ENCODE measurements around the gene PIK3C2A. TPM values are rescaled to one million over a fixed set of nuclear protein-coding genes. Genes with fewer than 3 reads are reported as not detected.

PIK3C2A gene
- total RNA-seq, 1 donor from 2014 or later = 56.6 TPM

DNA sequence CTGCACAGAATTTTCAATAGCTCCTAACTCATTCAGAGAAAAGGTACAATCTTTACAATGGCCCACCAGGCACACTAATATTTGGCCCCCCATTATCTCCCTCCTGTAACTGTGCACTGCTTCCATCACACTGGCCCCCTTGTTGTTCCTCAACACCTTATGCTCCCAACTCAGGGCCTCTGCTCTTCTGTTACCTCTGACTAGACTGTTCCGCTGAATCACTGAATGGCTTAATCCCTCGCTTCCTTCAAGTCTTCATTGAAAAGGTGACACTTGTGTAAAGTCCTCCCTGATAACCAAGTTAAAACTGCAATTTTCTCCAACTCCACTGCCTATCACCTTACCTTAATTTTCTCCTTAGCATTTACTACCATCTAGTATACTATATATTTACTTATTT is 21.8 kb downstream of the PIK3C2A start:
- intact Hi-C loops (cut with DNase I) = no loop called here
- Histone ChIP-seq H3K4me1 (peaks cover 0 to 2% of the 10 kb centered on the region in 2 donors), H3K27ac (no peak overlapping the region), H3K27me3 (no peaks in the 10 kb centered on the region), H3K36me3 (peaks cover 3 to 16% of the 10 kb centered on the region in 2 donors), H3K9me3 (no peaks in the 10 kb centered on the region), H3K4me3 (no peak overlapping the region)
- DNase-seq (ENCODE audit: low spot score in 2 of 2) = no peak
- TF ChIP-seq, protein P1, sequence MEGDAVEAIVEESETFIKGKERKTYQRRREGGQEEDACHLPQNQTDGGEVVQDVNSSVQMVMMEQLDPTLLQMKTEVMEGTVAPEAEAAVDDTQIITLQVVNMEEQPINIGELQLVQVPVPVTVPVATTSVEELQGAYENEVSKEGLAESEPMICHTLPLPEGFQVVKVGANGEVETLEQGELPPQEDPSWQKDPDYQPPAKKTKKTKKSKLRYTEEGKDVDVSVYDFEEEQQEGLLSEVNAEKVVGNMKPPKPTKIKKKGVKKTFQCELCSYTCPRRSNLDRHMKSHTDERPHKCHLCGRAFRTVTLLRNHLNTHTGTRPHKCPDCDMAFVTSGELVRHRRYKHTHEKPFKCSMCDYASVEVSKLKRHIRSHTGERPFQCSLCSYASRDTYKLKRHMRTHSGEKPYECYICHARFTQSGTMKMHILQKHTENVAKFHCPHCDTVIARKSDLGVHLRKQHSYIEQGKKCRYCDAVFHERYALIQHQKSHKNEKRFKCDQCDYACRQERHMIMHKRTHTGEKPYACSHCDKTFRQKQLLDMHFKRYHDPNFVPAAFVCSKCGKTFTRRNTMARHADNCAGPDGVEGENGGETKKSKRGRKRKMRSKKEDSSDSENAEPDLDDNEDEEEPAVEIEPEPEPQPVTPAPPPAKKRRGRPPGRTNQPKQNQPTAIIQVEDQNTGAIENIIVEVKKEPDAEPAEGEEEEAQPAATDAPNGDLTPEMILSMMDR (IDR thresholded peaks at IDR 0.05) = no peak

DNA sequence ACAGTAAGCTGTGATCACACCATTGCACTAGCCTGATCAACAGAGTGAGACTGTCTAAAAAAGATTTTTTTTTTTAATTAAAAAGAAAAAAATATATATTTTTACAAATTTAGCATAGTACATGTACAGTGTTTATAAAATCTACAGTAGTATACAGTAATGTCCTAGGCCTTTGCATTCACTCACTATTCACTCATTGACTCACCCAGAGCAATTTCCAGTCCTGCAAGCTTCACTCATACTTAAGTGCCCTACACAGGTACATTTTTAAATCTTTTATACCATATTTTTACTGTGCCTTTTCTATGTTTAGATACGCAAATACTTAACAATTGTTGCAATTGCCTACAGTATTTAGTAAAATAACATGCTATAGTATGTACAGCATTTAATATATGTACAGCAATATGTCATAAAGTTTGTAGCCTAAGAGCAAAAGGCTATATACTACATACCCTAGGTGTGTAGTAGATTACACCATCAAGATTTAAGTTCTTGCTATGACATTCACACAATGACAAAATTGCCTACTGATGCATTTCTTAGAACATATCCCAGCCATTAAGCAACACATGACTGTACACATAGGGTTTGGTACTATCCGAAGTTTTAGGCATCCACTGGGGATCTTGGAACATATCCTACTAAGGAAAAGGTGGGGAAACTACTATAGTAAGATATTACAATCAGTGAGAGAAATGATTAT is 22.8 kb downstream of the PIK3C2A start:
- Histone ChIP-seq H3K4me1 (peaks cover 0 to 2% of the 10 kb centered on the region in 2 donors), H3K4me3 (no peak overlapping the region), H3K27ac (no peak overlapping the region), H3K9me3 (no peaks in the 10 kb centered on the region), H3K27me3 (no peaks in the 10 kb centered on the region), H3K36me3 (peaks cover 3 to 14% of the 10 kb centered on the region in 2 donors)
- intact Hi-C loops (cut with DNase I) = no loop called here
- TF ChIP-seq, protein P1 (IDR thresholded peaks at IDR 0.05) = no peak
- no peak for DNase-seq (ENCODE audit: low spot score in 2 of 2)

DNA sequence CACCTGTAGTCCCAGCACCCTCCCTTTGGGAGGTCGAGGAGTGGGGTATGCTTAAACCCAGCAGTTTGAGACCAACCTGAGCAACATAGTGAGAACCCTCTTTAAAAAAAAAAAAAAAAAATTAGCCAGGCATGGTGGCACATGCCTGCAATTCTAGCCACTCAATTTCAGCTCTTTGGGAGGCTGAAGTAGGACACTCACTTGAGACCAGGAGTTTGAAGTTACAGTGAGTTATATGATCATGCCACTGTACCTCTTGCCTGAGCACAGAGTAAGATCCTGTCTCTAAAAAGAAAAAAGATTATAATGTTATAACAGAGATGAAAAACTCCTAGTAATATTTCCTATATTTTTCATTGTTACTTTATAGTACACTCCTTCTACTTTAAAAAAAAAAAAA is 23.9 kb downstream of the PIK3C2A start:
- no peak overlapping the region for H3K4me3 ChIP-seq
- intact Hi-C loops (cut with DNase I) = no loop called here
- TF ChIP-seq, protein P1 (IDR thresholded peaks at IDR 0.05) = no peak
- no peaks in the 10 kb centered on the region for H3K27me3 ChIP-seq
- no peak for DNase-seq (ENCODE audit: low spot score in 2 of 2)
- H3K9me3 ChIP-seq = no peaks in the 10 kb centered on the region
- no peak overlapping the region for H3K27ac ChIP-seq
- H3K36me3 ChIP-seq = peaks cover 3 to 15% of the 10 kb centered on the region in 2 donors
- peaks cover 0 to 2% of the 10 kb centered on the region in 2 donors for H3K4me1 ChIP-seq

DNA sequence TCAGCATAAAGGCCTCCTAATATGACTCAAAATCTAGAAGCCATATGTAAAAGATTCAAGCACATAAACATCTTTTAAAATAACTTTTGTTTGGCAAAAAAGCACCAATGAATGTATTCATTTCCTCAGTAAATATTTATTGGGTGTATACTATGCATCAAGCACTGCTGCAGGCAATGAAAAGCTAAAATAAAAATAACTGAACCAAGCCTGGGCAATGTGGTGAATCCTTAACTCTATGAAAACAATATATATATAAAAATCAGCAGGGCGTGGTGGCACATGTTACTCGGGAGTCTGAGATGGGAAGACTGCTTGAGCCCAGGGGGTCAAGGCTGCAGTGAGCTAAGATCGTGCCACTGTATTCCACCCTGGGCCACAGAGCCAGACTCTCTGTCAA is 27.8 kb downstream of the PIK3C2A start:
- Histone ChIP-seq H3K4me3 (no peak overlapping the region), H3K27ac (no peak overlapping the region), H3K4me1 (no peaks in the 10 kb centered on the region), H3K9me3 (no peaks in the 10 kb centered on the region), H3K36me3 (peaks cover 3 to 15% of the 10 kb centered on the region in 2 donors), H3K27me3 (no peaks in the 10 kb centered on the region)
- no peak for DNase-seq (ENCODE audit: low spot score in 2 of 2)
- TF ChIP-seq, protein P1 (IDR thresholded peaks at IDR 0.05) = no peak
- intact Hi-C loops (cut with DNase I) = no loop called here

DNA sequence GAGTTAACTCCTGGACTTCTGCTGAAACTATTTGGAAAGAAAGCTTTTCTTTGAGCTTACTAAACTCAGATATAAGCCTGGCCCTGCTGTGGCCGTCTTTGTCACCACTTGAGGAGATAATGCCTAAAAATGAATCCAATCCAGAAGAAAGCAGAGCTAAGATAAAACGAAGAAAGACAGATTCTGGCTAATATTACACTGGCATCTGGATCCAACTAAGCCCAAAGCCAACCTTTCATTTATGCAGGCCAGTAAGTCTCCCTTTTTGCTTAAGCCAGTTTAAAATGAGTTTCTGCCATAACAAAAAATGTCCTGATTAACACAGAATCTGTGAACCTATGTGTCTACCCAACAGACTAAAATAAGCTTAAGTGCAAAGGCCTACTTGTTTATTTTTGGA is 34.5 kb downstream of the PIK3C2A start:
- Histone ChIP-seq H3K9me3 (no peaks in the 10 kb centered on the region), H3K4me1 (peaks cover 3 to 5% of the 10 kb centered on the region in 2 donors), H3K4me3 (no peak overlapping the region), H3K27ac (peak overlapping the region in 1 of 2 donors; percentile 2), H3K27me3 (no peaks in the 10 kb centered on the region), H3K36me3 (peaks cover 3 to 10% of the 10 kb centered on the region in 2 donors)
- no peak for DNase-seq (ENCODE audit: low spot score in 2 of 2)
- TF ChIP-seq, protein P1 (IDR thresholded peaks at IDR 0.05) = no peak
- intact Hi-C loops (cut with DNase I) = loop anchor here (5.0 kb wide), 1 partner anchor 34 kb away; the partner anchor contains the start of gene PIK3C2A
